Mesendoderm (in vitro differentiated cells): ENCODE data around the gene PMP22.

Source experiments
- DNase-seq: peaks from one replicate; pipeline ENCODE4 v3.0.0; 2013
- H2AK5ac ChIP-seq: 2 replicates; pipeline ENCODE4 v1.6.1; 2013; ENCODE audit warnings: low read length, inconsistent platforms
- H2BK120ac ChIP-seq: 2 replicates; pipeline ENCODE4 v1.6.1; 2013; ENCODE audit warnings: low read depth, mild to moderate bottlenecking, low read length, moderate library complexity, mixed read lengths
- H2BK15ac ChIP-seq: replicated peaks from 2 replicates; pipeline ENCODE4 v1.6.1; 2013; ENCODE audit warnings: low read depth, mild to moderate bottlenecking, moderate library complexity
- H2BK5ac ChIP-seq: 2 replicates; pipeline ENCODE4 v1.6.1; 2013; ENCODE audit warnings: low read length, inconsistent platforms
- H3K18ac ChIP-seq: 2 replicates; pipeline ENCODE4 v1.6.1; 2013; ENCODE audit warnings: mild to moderate bottlenecking, low read length, mixed read lengths
- H3K23ac ChIP-seq: one replicate; pipeline ENCODE4 v1.6.1; 2013; ENCODE audit warnings: low read length
- H3K27ac ChIP-seq: 2 replicates; pipeline ENCODE4 v1.5.1; 2013; ENCODE audit warnings: low read depth, mild to moderate bottlenecking, inconsistent platforms, low read length, moderate library complexity
- H3K27me3 ChIP-seq: 2 replicates; pipeline ENCODE4 v1.6.1; 2013; ENCODE audit warnings: low read length, control low read depth, mild to moderate bottlenecking, inconsistent platforms; ENCODE audit not compliant: insufficient read depth, poor library complexity
- H3K36me3 ChIP-seq: 2 replicates; pipeline ENCODE4 v1.6.1; 2013; ENCODE audit warnings: low read length, inconsistent platforms; ENCODE audit not compliant: control insufficient read depth, insufficient read depth
- H3K4ac ChIP-seq: one replicate; pipeline ENCODE4 v1.6.1; 2013; ENCODE audit warnings: low read depth, mild to moderate bottlenecking, low read length, moderate library complexity
- H3K4me1 ChIP-seq: 2 replicates; pipeline ENCODE4 v1.6.1; 2013; ENCODE audit warnings: low read depth, low read length, inconsistent platforms; ENCODE audit not compliant: control insufficient read depth
- H3K4me2 ChIP-seq: 2 replicates; pipeline ENCODE4 v1.6.1; 2013; ENCODE audit warnings: low read length
- H3K4me3 ChIP-seq: 2 replicates; pipeline ENCODE4 v1.5.1; 2013; ENCODE audit warnings: mild to moderate bottlenecking, low read length
- H3K56ac ChIP-seq: one replicate; pipeline ENCODE4 v1.6.1; 2013; ENCODE audit warnings: low read length
- H3K79me1 ChIP-seq: 2 replicates; pipeline ENCODE4 v1.6.1; 2013; ENCODE audit warnings: low read length, inconsistent platforms
- H3K79me2 ChIP-seq: 2 replicates; pipeline ENCODE4 v1.6.1; 2013; ENCODE audit warnings: mild to moderate bottlenecking, low read length; ENCODE audit not compliant: control insufficient read depth, insufficient read depth
- H3K9ac ChIP-seq: 2 replicates; pipeline ENCODE4 v1.6.1; 2013; ENCODE audit warnings: low read length, inconsistent platforms
- H4K5ac ChIP-seq: one replicate; pipeline ENCODE4 v1.6.1; 2013; ENCODE audit warnings: low read length
- H4K8ac ChIP-seq: one replicate; pipeline ENCODE4 v1.6.1; 2013; ENCODE audit warnings: low read depth, mild to moderate bottlenecking, control low read depth, low read length, moderate library complexity
- WGBS: extraction: QIAGEN DNeasy Blood & Tissue Kit; methylation state at CpG from one replicate; pipeline ENCODE4 v1.1.7; 2013; ENCODE audit warnings: low lambda C conversion rate, missing lambda C conversion rate; ENCODE audit not compliant: insufficient coverage; ENCODE audit errors: extremely low coverage; 5-methylcytosine and 5-hydroxymethylcytosine counted together

PMP22 gene

DNA sequence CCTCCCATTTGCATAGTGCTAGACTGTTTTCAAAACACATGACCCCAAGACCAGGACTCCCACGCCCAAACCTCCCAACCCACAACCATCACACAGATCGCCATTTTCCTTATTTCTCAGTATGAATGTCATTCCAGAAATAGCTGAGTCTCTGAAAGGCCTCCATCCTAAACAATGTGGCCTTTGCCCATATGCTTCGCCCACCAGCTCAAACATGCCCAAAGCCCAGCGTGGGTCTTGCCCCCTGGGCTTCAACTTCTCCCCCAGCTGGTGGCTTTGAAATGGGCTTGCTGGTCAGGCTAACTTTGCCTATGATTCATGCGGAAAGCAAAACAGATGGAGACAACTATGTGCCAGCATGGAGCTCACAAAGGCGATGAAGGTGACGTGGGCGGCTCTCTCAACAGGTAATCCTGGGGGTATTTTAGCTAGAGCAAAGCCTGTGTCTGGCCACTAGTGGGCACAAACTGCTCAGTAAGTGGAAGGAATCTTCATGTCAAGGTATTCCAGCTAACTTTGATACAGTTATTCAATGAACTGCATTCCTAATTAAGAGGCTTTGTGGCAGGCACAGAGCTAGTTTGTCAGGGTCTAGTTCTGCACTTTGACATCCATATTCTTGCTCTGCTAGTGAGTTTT is 17.1 kb downstream of the PMP22 start:
- Histone ChIP-seq H4K8ac (no peak overlapping the region), H3K4me1 (no peaks in the 10 kb centered on the region), H2BK120ac (no peak overlapping the region), H3K9ac (no peak overlapping the region), H3K4ac (no peak overlapping the region), H3K79me2 (no peaks in the 10 kb centered on the region), H4K5ac (no peak overlapping the region), H3K36me3 (no peaks in the 10 kb centered on the region), H2AK5ac (no peak overlapping the region), H3K27me3 (no peaks in the 10 kb centered on the region), H3K4me2 (no peak overlapping the region), H3K79me1 (no peaks in the 10 kb centered on the region), H3K18ac (no peak overlapping the region), H3K27ac (no peak overlapping the region), H2BK5ac (no peak overlapping the region), H2BK15ac (no peak overlapping the region), H3K56ac (no peak overlapping the region), H3K23ac (no peak overlapping the region), H3K4me3 (no peak overlapping the region)
- DNase-seq = peak; percentile 53
- no CpG with 5 or more reads among the region's 8 CpGs for WGBS

DNA sequence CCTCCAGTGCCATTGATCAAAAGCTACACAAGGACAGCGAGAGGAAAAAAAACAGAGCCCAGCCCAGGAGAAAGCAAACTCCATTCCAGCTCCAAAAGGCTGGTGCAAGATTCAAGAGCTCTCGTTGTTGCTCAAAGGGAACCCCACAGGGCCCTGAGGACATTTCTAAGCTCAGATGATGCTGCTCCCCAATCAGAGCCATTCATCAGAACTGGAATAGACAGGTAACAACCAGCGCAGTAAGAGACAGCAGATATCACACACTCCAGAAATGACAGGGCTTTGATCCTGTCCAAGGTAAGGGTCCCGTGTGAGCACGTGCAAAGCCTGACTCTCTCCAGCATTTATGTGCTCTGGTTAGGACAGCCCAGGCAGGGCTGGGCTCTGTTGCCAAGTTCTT is 20.1 kb downstream of the PMP22 start:
- no peak overlapping the region for H3K27ac ChIP-seq
- no peak overlapping the region for H3K18ac ChIP-seq
- no peak overlapping the region for H4K5ac ChIP-seq
- H2AK5ac ChIP-seq = no peak overlapping the region
- no peak overlapping the region for H4K8ac ChIP-seq
- DNase-seq = no peak
- H3K79me1 ChIP-seq = no peaks in the 10 kb centered on the region
- no peak overlapping the region for H3K4me2 ChIP-seq
- no peak overlapping the region for H3K4ac ChIP-seq
- WGBS = no CpG with 5 or more reads among the region's 5 CpGs
- no peak overlapping the region for H3K4me3 ChIP-seq
- H2BK120ac ChIP-seq = no peak overlapping the region
- no peaks in the 10 kb centered on the region for H3K27me3 ChIP-seq
- H3K36me3 ChIP-seq = no peaks in the 10 kb centered on the region
- no peak overlapping the region for H3K9ac ChIP-seq
- no peak overlapping the region for H2BK5ac ChIP-seq
- H2BK15ac ChIP-seq = no peak overlapping the region
- H3K4me1 ChIP-seq = no peaks in the 10 kb centered on the region
- no peak overlapping the region for H3K23ac ChIP-seq
- no peak overlapping the region for H3K56ac ChIP-seq
- H3K79me2 ChIP-seq = no peaks in the 10 kb centered on the region

DNA sequence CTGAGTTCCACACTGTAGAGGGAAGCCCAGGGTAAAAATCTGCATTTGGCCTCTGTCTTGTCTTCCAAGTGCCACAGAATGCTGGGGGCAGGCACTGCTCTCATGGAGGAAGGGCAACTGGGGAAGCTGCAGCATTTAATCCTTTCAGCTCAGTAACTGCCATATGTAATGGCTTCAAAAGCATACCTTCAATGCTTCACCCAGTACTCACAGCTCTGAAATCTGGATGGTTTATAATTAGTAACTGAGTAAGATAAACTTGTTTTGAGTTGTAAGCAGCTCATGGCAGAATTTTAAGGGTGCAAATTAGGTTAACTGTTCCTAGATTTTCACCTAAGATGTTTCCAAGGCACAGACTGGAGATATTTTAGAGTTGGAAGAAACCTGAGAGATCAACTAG is 24.5 kb downstream of the PMP22 start:
- no peaks in the 10 kb centered on the region for H3K36me3 ChIP-seq
- no peak overlapping the region for H3K56ac ChIP-seq
- no peak overlapping the region for H3K4me2 ChIP-seq
- no peak overlapping the region for H4K8ac ChIP-seq
- H3K4me3 ChIP-seq = no peak overlapping the region
- no peak overlapping the region for H2BK120ac ChIP-seq
- no peaks in the 10 kb centered on the region for H3K79me2 ChIP-seq
- H3K27me3 ChIP-seq = no peaks in the 10 kb centered on the region
- H3K23ac ChIP-seq = no peak overlapping the region
- no peak overlapping the region for H3K27ac ChIP-seq
- H2BK15ac ChIP-seq = no peak overlapping the region
- H3K4ac ChIP-seq = no peak overlapping the region
- no peak overlapping the region for H4K5ac ChIP-seq
- no peaks in the 10 kb centered on the region for H3K4me1 ChIP-seq
- no peak overlapping the region for H3K9ac ChIP-seq
- H2BK5ac ChIP-seq = no peak overlapping the region
- no peak for DNase-seq
- H3K79me1 ChIP-seq = no peaks in the 10 kb centered on the region
- H3K18ac ChIP-seq = no peak overlapping the region
- H2AK5ac ChIP-seq = no peak overlapping the region

DNA sequence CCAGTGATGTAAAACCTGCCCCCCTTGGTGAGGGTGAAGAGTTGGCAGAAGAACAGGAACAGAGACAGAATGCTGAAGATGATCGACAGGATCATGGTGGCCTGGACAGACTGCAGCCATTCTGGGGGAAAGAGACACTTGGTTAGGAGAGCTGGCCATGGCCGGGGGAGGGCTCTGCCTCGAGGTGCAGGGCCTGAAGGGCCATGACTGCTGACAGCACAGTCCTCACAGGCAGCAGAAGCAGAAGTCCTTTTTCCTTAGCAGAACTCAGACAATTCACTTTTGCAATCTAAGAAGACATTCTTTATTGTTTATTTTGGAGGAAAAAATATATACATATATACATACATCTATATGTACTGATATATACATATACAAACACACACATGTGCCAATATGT is 25.6 kb downstream of the PMP22 start:
- Histone ChIP-seq H3K23ac (no peak overlapping the region), H3K36me3 (no peaks in the 10 kb centered on the region), H3K4me1 (no peaks in the 10 kb centered on the region), H2BK120ac (no peak overlapping the region), H3K4ac (no peak overlapping the region), H3K27me3 (no peaks in the 10 kb centered on the region), H3K27ac (no peak overlapping the region), H3K56ac (no peak overlapping the region), H2BK5ac (no peak overlapping the region), H2AK5ac (no peak overlapping the region), H2BK15ac (no peak overlapping the region), H3K4me3 (no peak overlapping the region), H4K8ac (no peak overlapping the region), H3K9ac (no peak overlapping the region), H3K4me2 (no peak overlapping the region), H3K79me2 (no peaks in the 10 kb centered on the region), H4K5ac (no peak overlapping the region), H3K18ac (no peak overlapping the region), H3K79me1 (no peaks in the 10 kb centered on the region)
- no peak for DNase-seq
- no CpG with 5 or more reads among the region's 3 CpGs for WGBS

DNA sequence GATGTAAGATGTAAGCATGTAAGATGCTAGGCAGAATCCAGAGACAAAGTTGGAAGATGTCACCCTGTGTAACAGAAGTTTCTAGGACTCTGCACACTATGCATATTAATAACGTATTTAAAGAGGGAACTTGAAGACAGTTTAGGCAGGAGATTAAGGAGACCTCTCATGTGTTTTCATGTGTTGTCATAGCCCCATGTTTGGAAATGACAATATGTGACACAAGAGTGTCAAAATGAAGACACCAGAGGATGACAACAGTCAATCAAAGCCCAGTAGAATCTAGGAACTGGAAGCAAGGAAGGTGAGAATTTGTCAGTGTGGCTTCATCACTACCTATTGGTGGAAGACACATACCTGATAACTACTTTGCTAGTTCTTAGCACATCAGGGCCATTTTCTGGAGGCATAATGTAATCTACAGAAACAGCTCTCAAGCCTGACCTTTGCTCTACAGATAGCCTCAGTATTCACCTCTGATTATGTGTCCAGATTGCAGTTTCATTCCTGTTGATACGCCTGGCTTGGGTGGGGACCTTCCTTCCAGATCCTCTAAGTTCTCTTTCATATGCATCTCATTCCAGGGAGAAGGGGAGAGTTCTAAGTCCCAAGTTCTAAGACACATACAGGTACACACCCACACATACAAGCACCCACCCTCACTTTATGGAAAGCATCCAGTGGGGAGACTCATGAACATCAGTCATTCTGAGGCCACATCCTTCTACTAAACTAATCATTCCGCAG is 26.3 kb downstream of the PMP22 start:
- Histone ChIP-seq H3K23ac (no peak overlapping the region), H3K18ac (no peak overlapping the region), H3K79me1 (no peaks in the 10 kb centered on the region), H2BK15ac (no peak overlapping the region), H4K5ac (no peak overlapping the region), H2AK5ac (no peak overlapping the region), H4K8ac (no peak overlapping the region), H3K4me1 (no peaks in the 10 kb centered on the region), H3K4ac (no peak overlapping the region), H3K79me2 (no peaks in the 10 kb centered on the region), H2BK120ac (no peak overlapping the region), H2BK5ac (no peak overlapping the region), H3K4me2 (no peak overlapping the region), H3K4me3 (no peak overlapping the region), H3K9ac (no peak overlapping the region), H3K27me3 (no peaks in the 10 kb centered on the region), H3K27ac (no peak overlapping the region), H3K56ac (no peak overlapping the region), H3K36me3 (no peaks in the 10 kb centered on the region)
- DNase-seq = no peak
- WGBS = no CpG with 5 or more reads among the region's 3 CpGs

DNA sequence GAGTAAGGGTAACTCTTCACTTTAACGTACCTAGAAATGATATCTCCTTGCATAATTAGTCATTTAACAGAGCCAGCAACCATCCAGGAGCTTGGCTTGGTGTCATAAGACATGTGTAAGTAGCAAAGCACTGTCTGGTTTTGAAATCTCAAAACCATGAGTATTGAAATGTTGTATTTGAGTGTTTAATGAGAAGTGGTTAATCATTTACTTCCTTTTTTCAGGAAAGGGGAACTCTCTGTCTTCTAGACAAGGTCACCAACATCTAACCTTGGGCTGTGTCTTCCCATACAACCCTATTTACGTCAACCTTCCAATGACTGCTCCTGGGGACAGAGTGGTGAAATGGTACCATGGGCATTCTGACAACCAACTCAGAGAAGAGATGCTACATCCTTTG is 27.1 kb downstream of the PMP22 start:
- no peak overlapping the region for H2AK5ac ChIP-seq
- H3K27ac ChIP-seq = no peak overlapping the region
- H4K5ac ChIP-seq = no peak overlapping the region
- no peak overlapping the region for H3K4ac ChIP-seq
- H3K79me2 ChIP-seq = no peaks in the 10 kb centered on the region
- no peaks in the 10 kb centered on the region for H3K4me1 ChIP-seq
- H3K18ac ChIP-seq = no peak overlapping the region
- H3K36me3 ChIP-seq = no peaks in the 10 kb centered on the region
- no peak overlapping the region for H2BK5ac ChIP-seq
- WGBS = no CpG with 5 or more reads among the region's 2 CpGs
- no peak for DNase-seq
- H3K4me3 ChIP-seq = no peak overlapping the region
- no peak overlapping the region for H3K4me2 ChIP-seq
- no peak overlapping the region for H3K23ac ChIP-seq
- H2BK15ac ChIP-seq = no peak overlapping the region
- no peak overlapping the region for H3K9ac ChIP-seq
- no peak overlapping the region for H2BK120ac ChIP-seq
- no peak overlapping the region for H3K56ac ChIP-seq
- no peaks in the 10 kb centered on the region for H3K79me1 ChIP-seq
- H3K27me3 ChIP-seq = no peaks in the 10 kb centered on the region
- H4K8ac ChIP-seq = no peak overlapping the region
